HG02642 (cell line): ENCODE data around the gene RBPMS2.

Source experiments
- ATAC-seq: cut with Tn5 transposase; IDR thresholded peaks from one replicate; pipeline ENCODE4 v1.9.1; 2021; ENCODE audit warnings: mild to moderate bottlenecking; ENCODE audit not compliant: unreplicated experiment, poor library complexity

RBPMS2 gene

DNA sequence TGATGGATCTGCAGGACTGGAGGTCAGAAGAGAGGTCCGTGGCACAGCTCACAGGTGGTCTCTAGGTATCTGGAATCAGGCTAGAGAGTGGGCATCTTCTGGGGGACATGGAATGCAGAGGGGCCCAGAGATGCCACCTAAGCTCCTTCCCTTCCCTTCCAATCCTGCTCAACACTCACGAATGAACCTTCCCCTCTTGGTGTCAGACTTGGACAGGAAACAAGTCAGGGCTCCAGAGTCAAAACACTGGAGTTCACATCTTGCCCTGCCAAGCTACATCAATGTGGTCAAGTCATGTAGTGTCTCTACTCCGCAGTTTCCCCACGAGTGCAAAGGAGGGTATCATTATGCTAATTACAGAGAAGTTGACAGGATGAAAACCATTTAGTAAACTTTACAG is 16.0 kb upstream of the RBPMS2 start:
- ATAC-seq = no peak

DNA sequence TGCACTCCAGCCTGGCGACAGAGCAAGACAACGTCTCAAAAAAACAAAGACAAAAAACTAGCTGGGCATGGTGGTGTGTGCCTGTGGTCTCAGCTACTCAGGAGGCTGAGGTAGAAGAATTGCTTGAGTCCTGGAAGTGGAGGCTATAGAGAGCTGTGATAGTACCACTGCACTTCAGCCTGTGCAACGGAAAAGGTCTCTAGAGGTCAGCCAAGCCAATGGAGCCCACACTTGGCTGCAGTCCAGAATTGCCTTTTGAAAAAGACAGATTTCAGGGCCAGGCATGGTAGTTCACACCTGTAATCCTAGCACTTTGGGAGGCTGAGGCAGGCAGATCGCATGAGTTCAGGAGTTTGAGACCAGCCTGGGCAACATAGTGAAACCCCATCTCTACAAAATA is 8.4 kb upstream of the RBPMS2 start:
- no peak for ATAC-seq

DNA sequence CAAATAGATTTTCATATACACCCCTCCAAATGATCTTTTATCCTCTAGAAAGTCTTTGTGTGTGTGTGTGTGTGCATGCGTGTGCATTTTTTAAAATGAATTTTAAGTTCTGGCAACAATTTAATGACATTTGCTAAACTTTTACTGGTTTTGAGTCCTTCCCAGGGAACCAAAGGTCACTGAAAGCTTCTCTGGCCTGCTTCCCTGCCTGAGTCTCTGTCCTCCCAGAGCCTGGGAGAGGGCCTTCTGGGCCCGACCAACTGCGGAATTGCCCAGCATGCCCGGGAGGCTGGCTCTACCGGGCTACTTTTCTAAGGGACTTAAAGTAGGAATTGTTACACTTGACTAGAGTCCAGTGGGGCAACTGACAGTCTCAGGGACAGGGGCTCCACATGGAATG is 7.4 kb upstream of the RBPMS2 start:
- ATAC-seq = no peak

DNA sequence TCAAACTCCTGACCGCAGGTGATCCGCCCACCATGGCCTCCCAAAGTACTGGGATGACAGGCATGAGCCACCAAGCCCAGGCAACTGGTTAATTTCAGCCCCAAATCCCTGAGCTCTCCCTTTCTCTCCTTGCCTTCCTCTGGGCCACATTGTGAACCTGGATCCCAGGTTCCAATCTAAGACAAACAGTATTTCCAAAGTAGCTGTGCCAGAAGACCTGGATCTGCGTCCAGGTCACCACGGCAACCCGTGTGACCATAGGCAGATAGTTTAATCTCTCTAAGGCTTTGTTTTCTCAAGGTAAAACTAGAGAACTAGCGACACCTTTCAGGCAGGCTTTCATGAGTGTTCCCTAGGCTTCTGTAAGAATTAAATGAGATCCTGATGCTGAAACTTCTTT is 5.9 kb upstream of the RBPMS2 start:
- ATAC-seq = no peak

DNA sequence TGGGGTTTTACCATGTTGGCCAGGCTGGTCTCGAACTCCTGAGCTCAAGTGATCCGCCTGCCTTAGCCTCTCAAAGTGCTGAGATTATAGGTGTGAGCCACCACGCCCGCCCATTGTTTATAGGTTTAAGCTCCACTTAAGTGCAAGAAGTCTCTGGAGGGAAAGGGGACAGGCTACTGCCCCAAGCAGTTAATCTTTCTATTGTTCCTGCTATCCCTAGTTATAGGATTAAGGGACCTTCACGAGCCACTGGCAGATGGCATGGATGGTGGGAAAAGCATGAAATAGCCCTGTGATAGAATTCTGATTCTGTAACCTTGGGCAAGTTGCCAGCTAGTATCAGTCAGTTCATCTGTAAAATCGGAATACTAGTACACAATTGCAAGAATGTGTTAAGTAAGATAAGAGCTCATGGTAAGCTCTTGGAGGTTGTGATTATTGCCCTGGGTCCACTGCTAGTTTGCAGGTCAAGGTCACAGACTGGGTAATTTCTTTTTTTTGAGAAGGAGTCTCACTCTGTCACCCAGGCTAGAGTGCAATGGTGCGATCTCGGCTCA is 5.3 kb upstream of the RBPMS2 start:
- no peak for ATAC-seq

DNA sequence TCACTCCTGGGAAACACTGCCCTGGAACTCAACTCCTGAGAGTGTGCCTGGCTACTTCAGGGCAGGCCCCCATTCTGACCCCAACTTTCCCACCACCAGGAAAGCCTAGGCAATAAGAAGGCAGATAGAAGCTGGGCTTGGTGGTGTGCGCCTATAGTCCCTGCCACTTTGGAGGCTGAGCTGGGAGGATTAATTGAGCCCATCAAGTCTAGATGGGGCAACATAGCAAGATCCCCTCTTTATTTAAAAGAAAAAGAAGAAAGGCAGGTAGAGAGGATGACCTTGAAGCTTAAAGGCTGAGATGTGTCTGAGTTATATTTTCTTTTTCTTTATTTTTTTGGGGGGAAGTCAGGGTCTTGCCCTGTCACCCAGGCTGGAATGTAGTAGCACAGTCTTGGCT is 4.2 kb upstream of the RBPMS2 start:
- ATAC-seq = no peak

DNA sequence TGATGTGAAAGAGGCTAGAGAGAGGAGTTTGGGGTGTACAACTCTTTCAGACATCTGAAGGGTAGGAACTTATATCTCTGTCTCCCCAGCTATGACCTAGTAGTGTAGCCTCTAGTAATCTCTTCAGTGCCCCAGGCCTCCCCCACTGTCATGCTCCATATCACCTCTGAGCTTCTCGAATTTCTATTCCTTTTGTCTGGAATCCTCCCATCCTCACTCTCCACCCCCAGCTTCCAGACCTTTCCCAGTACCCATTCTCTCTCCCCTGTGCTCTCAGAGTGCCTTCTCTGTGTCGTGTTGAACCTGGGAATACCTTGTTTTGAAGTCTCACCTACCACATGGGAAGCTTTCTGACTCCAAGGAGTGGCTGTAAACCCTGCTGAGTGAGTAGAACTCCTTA is 3.6 kb upstream of the RBPMS2 start:
- ATAC-seq = no peak

GRCh38 chr15:64776402-64776786 is 1.0 kb upstream of the RBPMS2 start:
- no peak for ATAC-seq

DNA sequence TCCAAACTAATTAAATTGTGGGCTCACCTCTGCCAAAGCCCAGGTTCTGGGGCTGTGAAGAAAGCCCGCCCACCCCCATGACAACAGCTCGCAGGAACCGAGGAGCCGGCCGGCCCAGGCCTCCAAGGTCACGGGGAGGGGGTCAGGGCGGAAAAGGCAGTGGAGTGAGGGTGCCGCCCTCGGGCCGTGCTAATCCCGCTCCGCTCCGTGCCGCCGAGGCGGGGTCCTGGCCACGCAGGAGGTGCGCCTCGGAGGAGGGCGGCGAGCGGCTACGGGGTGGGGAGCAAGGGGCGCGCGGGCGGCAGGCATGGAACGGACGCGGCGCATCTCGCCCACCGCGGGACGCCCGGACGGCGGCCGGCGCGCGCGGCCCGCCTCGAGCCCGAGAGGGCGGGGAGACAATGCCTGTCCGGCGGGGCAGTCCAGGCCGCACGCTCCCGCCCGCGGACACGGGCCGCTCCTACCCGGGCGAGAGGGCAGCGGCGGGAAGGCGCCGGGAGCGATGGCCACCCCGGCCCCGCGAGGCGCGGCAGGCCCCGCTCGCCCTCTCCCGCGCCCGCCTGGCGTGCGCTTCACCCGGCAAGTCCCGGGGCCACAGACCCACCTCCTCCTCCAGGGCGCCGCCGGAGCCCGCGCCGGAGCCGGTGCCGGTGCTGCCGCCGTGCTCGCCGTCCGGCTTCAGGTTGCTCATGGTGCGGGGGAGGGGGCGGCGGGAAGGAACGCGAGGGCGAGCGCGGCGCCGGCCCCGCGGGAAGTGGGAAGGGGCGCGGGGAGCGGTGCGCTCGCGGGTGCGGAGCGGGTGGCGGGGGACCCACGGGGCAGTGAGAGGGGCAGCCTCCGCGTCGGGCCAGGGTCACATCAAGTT is 528 bp downstream of the RBPMS2 start:
- no peak for ATAC-seq

DNA sequence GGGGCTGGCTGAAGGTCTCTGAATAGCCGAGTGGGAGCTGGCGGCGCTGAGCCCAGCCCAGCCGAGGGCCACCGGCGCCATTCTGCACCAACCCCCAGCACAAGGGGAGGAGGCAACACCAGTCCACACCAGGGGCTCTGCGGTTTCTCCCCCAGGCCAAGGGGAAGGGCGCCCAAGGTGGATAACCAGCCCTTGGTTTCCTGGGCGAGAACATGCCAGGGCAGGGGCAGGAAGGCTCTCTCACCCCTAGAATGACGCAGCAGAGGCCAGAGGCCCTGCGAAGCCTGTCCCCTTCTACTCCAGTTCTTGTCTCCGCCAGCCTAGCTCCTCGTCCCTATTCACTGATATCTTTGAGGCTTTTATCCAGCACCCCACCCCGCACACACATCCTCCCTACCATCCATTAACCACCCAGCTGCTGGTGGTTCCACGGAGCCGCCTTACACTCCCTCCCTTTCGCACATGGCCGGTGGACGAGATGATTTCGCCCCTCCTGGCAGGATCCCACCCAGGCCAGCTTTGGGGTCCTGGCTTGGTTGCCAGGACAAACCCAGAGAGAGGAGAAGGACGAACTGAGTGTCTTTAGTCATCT is 1.3 kb downstream of the RBPMS2 start:
- no peak for ATAC-seq

DNA sequence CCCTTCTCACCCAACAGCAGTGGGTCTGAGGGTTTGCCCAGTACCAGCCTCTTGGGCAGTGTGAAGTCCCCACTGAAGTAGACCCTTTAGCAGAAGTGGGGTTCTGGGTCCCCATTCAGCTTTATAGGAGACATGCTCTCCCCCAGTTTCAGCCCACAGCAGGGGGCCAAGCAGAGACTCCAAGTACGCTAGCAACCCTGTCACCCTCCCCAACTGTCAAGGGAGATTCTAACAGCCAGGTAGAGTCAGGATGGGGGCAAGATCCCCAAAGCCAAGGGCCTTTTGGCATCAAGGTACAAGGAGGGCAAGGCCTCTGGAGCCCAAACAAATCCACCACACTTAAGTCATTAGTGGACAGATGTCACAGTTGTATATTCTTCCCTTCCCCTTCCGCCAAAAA is 1.8 kb downstream of the RBPMS2 start:
- ATAC-seq = no peak

GRCh38 chr15:64772964-64773363 is 2.4 kb downstream of the RBPMS2 start:
- ATAC-seq = no peak

GRCh38 chr15:64772488-64772887 is 2.9 kb downstream of the RBPMS2 start:
- no peak for ATAC-seq

DNA sequence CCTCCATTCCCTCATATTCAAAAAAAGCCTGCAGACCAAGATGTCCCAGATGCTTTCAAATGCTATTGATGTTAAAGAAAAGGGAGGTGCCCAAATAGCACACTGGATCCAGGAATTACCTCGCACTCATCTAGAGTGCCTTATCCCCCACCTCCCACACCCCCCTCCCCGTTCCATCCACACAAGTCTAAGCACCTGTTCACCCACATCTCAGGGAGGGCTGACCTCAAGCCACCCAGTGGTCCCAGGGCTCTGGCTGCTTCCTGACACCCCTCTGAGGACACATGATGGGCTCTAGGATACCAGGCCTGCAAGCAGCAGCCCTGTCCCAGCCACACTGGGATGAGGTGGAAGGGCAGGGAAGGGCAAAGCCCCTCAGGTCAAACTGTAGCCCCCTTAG is 4.8 kb downstream of the RBPMS2 start:
- ATAC-seq = no peak

- ATAC-seq = no peak
Measured at GRCh38 chr15:64767203-64767602, 8.2 kb downstream of the RBPMS2 start.

DNA sequence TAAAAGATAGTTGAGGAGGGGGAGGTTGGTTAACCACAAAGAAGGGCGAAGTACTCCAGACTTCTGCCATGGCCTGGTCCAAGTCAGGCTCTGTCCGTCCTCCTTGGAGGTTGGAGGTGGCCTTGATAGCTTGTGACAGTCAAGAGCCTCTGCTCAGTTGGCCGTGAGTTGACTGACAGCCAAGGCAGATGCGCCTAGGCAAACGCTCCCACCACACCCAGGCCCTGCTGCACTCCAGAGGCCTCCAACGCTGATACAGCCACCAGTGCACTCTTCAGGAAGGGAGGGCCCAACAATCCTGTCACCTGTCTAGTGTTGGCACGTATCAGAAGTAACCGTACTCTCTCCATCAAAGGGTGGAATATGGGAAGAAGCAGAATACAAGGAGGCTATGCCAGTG is 9.3 kb downstream of the RBPMS2 start:
- no peak for ATAC-seq

- no peak for ATAC-seq
Measured at GRCh38 chr15:64763874-64764273, 11.5 kb downstream of the RBPMS2 start.

GRCh38 chr15:64763462-64763861 is 11.9 kb downstream of the RBPMS2 start:
- no peak for ATAC-seq

GRCh38 chr15:64763021-64763420 is 12.4 kb downstream of the RBPMS2 start:
- no peak for ATAC-seq

DNA sequence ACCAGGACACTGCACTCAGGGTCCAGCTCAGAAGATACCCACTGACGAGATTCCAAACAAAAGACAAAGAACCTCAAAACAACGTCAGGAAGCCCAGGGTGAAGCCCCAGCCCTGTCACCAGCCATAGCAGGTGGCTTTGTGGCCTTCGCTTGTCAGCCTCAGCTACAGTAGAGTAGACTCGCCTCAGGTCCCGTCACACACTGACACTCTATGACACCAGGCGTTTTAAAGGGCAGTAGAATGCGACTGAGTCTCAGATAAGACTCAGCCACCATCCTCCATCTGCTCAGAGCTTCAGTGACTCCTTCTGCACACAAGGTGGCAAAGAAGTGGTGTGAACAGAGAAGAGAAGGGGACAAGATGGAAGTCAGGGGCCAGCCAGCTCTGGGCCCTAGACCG is 12.8 kb downstream of the RBPMS2 start:
- ATAC-seq = no peak

DNA sequence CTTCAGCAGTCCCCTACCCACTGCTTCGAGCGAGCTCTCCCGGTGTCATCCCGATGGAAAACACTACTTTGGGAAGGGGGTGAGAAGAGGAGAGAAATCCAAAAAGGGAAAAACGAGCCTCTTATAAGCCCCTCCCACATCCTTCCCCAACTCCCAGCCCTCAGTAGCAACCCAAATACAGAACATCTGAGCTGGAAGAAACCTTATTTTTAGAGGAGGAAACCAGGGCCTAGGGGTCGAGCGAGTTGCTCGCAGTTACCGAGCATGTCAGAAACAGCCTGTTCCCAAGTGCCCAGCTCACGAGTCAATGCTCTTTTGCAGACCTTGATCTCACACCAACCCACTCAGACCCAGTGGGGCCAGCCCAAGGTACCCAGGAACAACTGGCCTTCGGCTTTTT is 14.2 kb downstream of the RBPMS2 start:
- ATAC-seq = no peak

DNA sequence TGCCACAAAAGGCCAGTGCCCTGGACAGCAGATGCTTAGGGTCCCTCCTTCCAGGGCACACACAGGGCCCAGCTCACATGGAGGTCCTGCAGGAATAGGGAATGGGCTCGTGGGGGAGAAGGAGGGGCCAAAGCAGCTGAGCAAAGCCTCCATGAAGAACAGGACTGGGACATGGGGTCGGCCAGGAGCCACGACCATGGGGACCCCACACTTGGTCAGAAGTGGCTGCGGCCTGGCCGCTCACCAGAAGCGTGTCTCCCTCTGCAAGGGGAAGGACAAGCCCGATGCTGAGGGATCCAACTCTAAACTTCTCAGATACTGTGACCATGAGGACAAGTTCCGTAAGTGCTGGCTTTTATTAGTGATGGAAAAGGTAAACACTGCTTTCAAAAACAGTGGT is 15.3 kb downstream of the RBPMS2 start:
- no peak for ATAC-seq
